D721Med (cell line): ENCODE measurements around the gene TXLNG.

Source experiments
- DNase-seq: peaks from one replicate; pipeline ENCODE4 v3.0.0; 2011; ENCODE audit warnings: low spot score; ENCODE audit not compliant: insufficient read length
- FAIRE-seq: peaks from 2 replicates; lab custom pipeline; 2011; peaks lifted over from hg19 to GRCh38; lab: Jason Lieb, UNC
- CTCF ChIP-seq: IDR thresholded peaks from 2 replicates; pipeline ENCODE4 v1.5.1; 2012; ENCODE audit warnings: mild to moderate bottlenecking, control low read depth; ENCODE audit not compliant: insufficient read depth; ENCODE audit errors: missing control alignments

TXLNG gene

GRCh38 chrX:16826207-16826606 is 39.9 kb downstream of the TXLNG start:
- DNase-seq = no peak
- peak; percentile 96 for FAIRE-seq
- TF ChIP-seq CTCF = peak; percentile 37

- DNase-seq (no peak), FAIRE-seq (no peak)
- no peak for TF ChIP-seq CTCF
Observed at GRCh38 chrX:16827225-16827624, 41.0 kb downstream of the TXLNG start.

GRCh38 chrX:16828124-16828908 is 42.0 kb downstream of the TXLNG start:
- no peak for FAIRE-seq
- TF ChIP-seq CTCF = no peak
- no peak for DNase-seq

GRCh38 chrX:16832301-16832700 is 46.0 kb downstream of the TXLNG start:
- DNase-seq (no peak), FAIRE-seq (no peak)
- no peak for TF ChIP-seq CTCF

GRCh38 chrX:16834806-16835205 is 48.5 kb downstream of the TXLNG start:
- no peak for FAIRE-seq
- TF ChIP-seq CTCF = no peak
- DNase-seq = no peak

GRCh38 chrX:16836371-16836770 is 50.1 kb downstream of the TXLNG start:
- no peak for FAIRE-seq
- no peak for TF ChIP-seq CTCF
- DNase-seq = no peak
